ENCODE data around the gene MDGA2. TPM values are rescaled to one million over a fixed set of nuclear protein-coding genes. Genes with fewer than 3 reads are reported as not detected.
A peak's percentile ranks its signal among the peaks of the same experiment; 100 is the strongest.

MDGA2 gene
- total RNA-seq, 1 experiment from 2014 or later = not detected

- Histone ChIP-seq H3K36me3 (ENCODE audit: control insufficient read depth in 1 of 2, insufficient read depth in 2 of 2, low read length in 2 of 2) (no peaks in the 10 kb centered on the region), H3K4me1 (ENCODE audit: control insufficient read depth in 1 of 2, insufficient read depth in 2 of 2, low read length in 2 of 2) (no peaks in the 10 kb centered on the region), H3K4me3 (replicated peaks in 1 of 2; ENCODE audit: low read depth in 1 of 2, low read length in 2 of 2) (no peak overlapping the region), H2AFZ (ENCODE audit: low read depth, low read length, poor library complexity, severe bottlenecking) (no peak overlapping the region), H3K9me3 (ENCODE audit: control insufficient read depth in 1 of 2, insufficient read depth in 1 of 2, low read depth in 1 of 2, low read length in 2 of 2) (no peaks in the 10 kb centered on the region), H4K20me1 (ENCODE audit: insufficient read depth) (no peaks in the 10 kb centered on the region), H3K4me2 (ENCODE audit: low read length) (no peak overlapping the region), H3K9ac (ENCODE audit: low read length) (no peak overlapping the region), H3K27ac (ENCODE audit: low read depth, low read length) (no peak overlapping the region), H3K9me2 (ENCODE audit: insufficient read depth) (no peaks in the 10 kb centered on the region), H3K79me2 (ENCODE audit: insufficient read depth, low read length) (no peaks in the 10 kb centered on the region), H3K27me3 (ENCODE audit: insufficient read depth, low read length) (no peaks in the 10 kb centered on the region)
- TF ChIP-seq EGR1 (IDR thresholded peaks at IDR 0.05; ENCODE audit: low read depth) (no peak), EZH2phosphoT487 (IDR thresholded peaks at IDR 0.05; ENCODE audit: borderline replicate concordance) (no peak)
- intact Hi-C loops (cut with micrococcal nuclease) = no loop called here
- DNase-seq (ENCODE audit: low read depth, low spot score) (no peak), ATAC-seq (no peak)
- ChIA-PET POLR2A (no interaction called here), CTCF (no interaction called here), RAD21 (ENCODE audit: low non-redundant PET in 1 of 2, low total read pairs in 2 of 2, uncharacterized antibody in 2 of 2, unreplicated experiment in 2 of 2) (no interaction called here)
- no TSS peak for BruUV-seq (replicated peaks)
Measured at GRCh38 chr14:47270715-47271114, 404.7 kb downstream of the MDGA2 start.

GRCh38 chr14:47269756-47270492 lies 405.5 kb downstream of the MDGA2 start:
- no peak overlapping the region for H3K4me2 ChIP-seq (ENCODE audit: low read length)
- CTCF ChIA-PET = no interaction called here
- RAD21 ChIA-PET (ENCODE audit: low non-redundant PET in 1 of 2, low total read pairs in 2 of 2, uncharacterized antibody in 2 of 2, unreplicated experiment in 2 of 2) = no interaction called here

More at GRCh38 chr14:47269756-47270492, 405.5 kb downstream of the MDGA2 start:
- Histone ChIP-seq H3K9ac (ENCODE audit: low read length) (no peak overlapping the region), H3K9me2 (ENCODE audit: insufficient read depth) (no peaks in the 10 kb centered on the region), H3K36me3 (ENCODE audit: control insufficient read depth in 1 of 2, insufficient read depth in 2 of 2, low read length in 2 of 2) (no peaks in the 10 kb centered on the region), H3K27me3 (ENCODE audit: insufficient read depth, low read length) (no peaks in the 10 kb centered on the region), H3K27ac (ENCODE audit: low read depth, low read length) (no peak overlapping the region), H4K20me1 (ENCODE audit: insufficient read depth) (no peaks in the 10 kb centered on the region), H3K9me3 (ENCODE audit: control insufficient read depth in 1 of 2, insufficient read depth in 1 of 2, low read depth in 1 of 2, low read length in 2 of 2) (no peaks in the 10 kb centered on the region), H2AFZ (ENCODE audit: low read depth, low read length, poor library complexity, severe bottlenecking) (no peak overlapping the region), H3K79me2 (ENCODE audit: insufficient read depth, low read length) (no peaks in the 10 kb centered on the region), H3K4me3 (replicated peaks in 1 of 2; ENCODE audit: low read depth in 1 of 2, low read length in 2 of 2) (no peak overlapping the region), H3K4me1 (ENCODE audit: control insufficient read depth in 1 of 2, insufficient read depth in 2 of 2, low read length in 2 of 2) (no peaks in the 10 kb centered on the region)
- TF ChIP-seq EGR1 (IDR thresholded peaks at IDR 0.05; ENCODE audit: low read depth) = no peak
- TF ChIP-seq CEBPB (IDR thresholded peaks at IDR 0.05; ENCODE audit: low read depth) = peak; percentile 72
- intact Hi-C loops (cut with micrococcal nuclease) = no loop called here
- ATAC-seq (no peak), DNase-seq (ENCODE audit: low read depth, low spot score) (no peak)
- POLR2A ChIA-PET = no interaction called here
- BruUV-seq (replicated peaks) = no TSS peak
